ENCODE measurements around the gene EXOG.

EXOG gene

GRCh38 chr3:38549486-38549885, 53.3 kb downstream of the EXOG start:
- Histone ChIP-seq H3K79me2 (ENCODE audit: low read length) (no peaks in the 10 kb centered on the region), H3K9ac (ENCODE audit: low read length) (no peak overlapping the region), H3K4me2 (ENCODE audit: low read depth, low read length) (no peak overlapping the region), H3K4me3 (ENCODE audit: low read length) (no peak overlapping the region), H3K4me1 (ENCODE audit: low read length) (peaks cover 15% of the 10 kb centered on the region), H3K27me3 (replicated peaks; ENCODE audit: insufficient read depth, low read length) (no peaks in the 10 kb centered on the region), H3K9me2 (replicated peaks; ENCODE audit: insufficient read depth, low read length) (no peaks in the 10 kb centered on the region), H4K20me1 (ENCODE audit: insufficient read depth, low read length) (no peaks in the 10 kb centered on the region), H3K36me3 (replicated peaks; ENCODE audit: insufficient read depth, low read length) (no peaks in the 10 kb centered on the region), H3K9me3 (replicated peaks; ENCODE audit: insufficient read depth, low read length) (no peaks in the 10 kb centered on the region), H3F3A (ENCODE audit: insufficient read depth, low read length) (no peaks in the 10 kb centered on the region), H3K27ac (ENCODE audit: low read length) (no peak overlapping the region), H2AFZ (ENCODE audit: low read length) (no peak overlapping the region)
- no peak for TF ChIP-seq EZH2phosphoT487 (IDR thresholded peaks at IDR 0.05; ENCODE audit: low read length)
- no peak for TF ChIP-seq CTCF (IDR thresholded peaks at IDR 0.05; ENCODE audit: low read length)
- TF ChIP-seq EZH2 (optimal IDR thresholded peaks at IDR 0.05; ENCODE audit: low read depth, low read length): no peak
- DNase-seq: no peak

DNA sequence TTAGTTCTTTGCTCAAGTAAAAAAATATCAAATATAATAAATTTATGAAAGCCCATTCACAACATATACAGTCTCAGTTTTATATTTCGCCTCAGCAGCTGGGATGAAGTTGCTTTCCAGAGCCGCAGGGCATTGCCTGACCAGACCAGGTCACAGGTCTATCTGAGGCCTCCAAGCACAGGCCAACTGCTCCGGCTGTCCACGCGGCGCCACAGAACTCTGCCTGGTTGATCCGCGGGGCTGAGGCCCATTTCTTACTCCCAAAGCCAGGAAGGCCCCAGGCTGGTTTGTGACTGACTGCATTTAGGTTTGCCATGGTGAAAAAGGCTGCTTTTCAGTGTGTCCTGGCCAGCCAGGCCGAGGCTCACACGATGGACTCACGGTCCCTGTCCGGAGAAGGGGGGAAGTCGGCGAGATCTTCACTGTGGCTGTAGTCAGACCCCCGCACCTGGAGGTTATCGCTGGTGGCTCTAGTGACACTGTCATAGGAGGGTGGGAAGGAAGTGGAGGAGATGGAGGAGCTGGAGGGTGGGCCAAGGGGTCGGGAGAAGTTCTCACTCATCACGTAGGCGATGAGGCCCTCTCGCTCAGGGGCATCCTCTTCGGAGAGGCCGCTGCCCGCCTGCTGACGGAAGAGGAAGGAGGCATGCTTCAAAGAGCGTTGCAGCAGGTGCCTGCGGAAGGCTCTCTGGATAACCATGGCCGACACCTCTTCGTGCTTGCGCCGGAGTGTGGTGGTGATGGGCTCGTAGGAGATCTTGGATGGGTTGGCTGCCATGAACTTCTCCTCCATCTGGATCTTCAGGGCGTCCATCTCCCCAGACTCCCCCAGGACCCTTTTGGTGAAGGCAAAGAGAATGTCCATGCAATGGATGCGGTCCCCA, 54.1 kb downstream of the EXOG start:
- Histone ChIP-seq H2AFZ (ENCODE audit: low read length) (no peak overlapping the region), H3F3A (ENCODE audit: insufficient read depth, low read length) (no peaks in the 10 kb centered on the region), H3K9ac (ENCODE audit: low read length) (no peak overlapping the region), H3K4me2 (ENCODE audit: low read depth, low read length) (no peak overlapping the region), H4K20me1 (ENCODE audit: insufficient read depth, low read length) (no peaks in the 10 kb centered on the region), H3K79me2 (ENCODE audit: low read length) (no peaks in the 10 kb centered on the region), H3K4me1 (ENCODE audit: low read length) (peaks cover 15% of the 10 kb centered on the region), H3K27me3 (replicated peaks; ENCODE audit: insufficient read depth, low read length) (no peaks in the 10 kb centered on the region), H3K4me3 (ENCODE audit: low read length) (no peak overlapping the region), H3K36me3 (replicated peaks; ENCODE audit: insufficient read depth, low read length) (no peaks in the 10 kb centered on the region), H3K9me2 (replicated peaks; ENCODE audit: insufficient read depth, low read length) (no peaks in the 10 kb centered on the region), H3K27ac (ENCODE audit: low read length) (no peak overlapping the region), H3K9me3 (replicated peaks; ENCODE audit: insufficient read depth, low read length) (no peaks in the 10 kb centered on the region)
- no peak for TF ChIP-seq EZH2phosphoT487 (IDR thresholded peaks at IDR 0.05; ENCODE audit: low read length)
- TF ChIP-seq CTCF (IDR thresholded peaks at IDR 0.05; ENCODE audit: low read length): no peak
- no peak for TF ChIP-seq EZH2 (optimal IDR thresholded peaks at IDR 0.05; ENCODE audit: low read depth, low read length)
- DNase-seq: no peak

- Histone ChIP-seq H3K4me1 (ENCODE audit: low read length) (peaks cover 15% of the 10 kb centered on the region), H4K20me1 (ENCODE audit: insufficient read depth, low read length) (no peaks in the 10 kb centered on the region), H3K4me3 (ENCODE audit: low read length) (no peak overlapping the region), H3K27ac (ENCODE audit: low read length) (no peak overlapping the region), H3K4me2 (ENCODE audit: low read depth, low read length) (no peak overlapping the region), H3F3A (ENCODE audit: insufficient read depth, low read length) (no peaks in the 10 kb centered on the region), H3K79me2 (ENCODE audit: low read length) (no peaks in the 10 kb centered on the region), H3K9ac (ENCODE audit: low read length) (no peak overlapping the region), H3K9me3 (replicated peaks; ENCODE audit: insufficient read depth, low read length) (no peaks in the 10 kb centered on the region), H3K9me2 (replicated peaks; ENCODE audit: insufficient read depth, low read length) (no peaks in the 10 kb centered on the region), H3K27me3 (replicated peaks; ENCODE audit: insufficient read depth, low read length) (no peaks in the 10 kb centered on the region), H2AFZ (ENCODE audit: low read length) (no peak overlapping the region), H3K36me3 (replicated peaks; ENCODE audit: insufficient read depth, low read length) (no peaks in the 10 kb centered on the region)
- DNase-seq: no peak
- TF ChIP-seq EZH2 (optimal IDR thresholded peaks at IDR 0.05; ENCODE audit: low read depth, low read length): no peak
- TF ChIP-seq CTCF (IDR thresholded peaks at IDR 0.05; ENCODE audit: low read length): no peak
- TF ChIP-seq EZH2phosphoT487 (IDR thresholded peaks at IDR 0.05; ENCODE audit: low read length): no peak
Measured at GRCh38 chr3:38551026-38551832, 55.1 kb downstream of the EXOG start.

Measured in MM.1S (cell line).